Activated CD4-positive, CD25-positive, alpha-beta regulatory T cell treated with anti-CD3 and anti-CD28 coated beads, Interleukin-2, amount 50 U/mL, for 16 hours (primary cell): ENCODE data around the gene CXADR.
"Not testable (repeated sequence)": the region's sequence is repeated elsewhere in the genome, so short reads cannot be mapped to it uniquely, and the experiment has no call there.

Source experiments
- DNase-seq: peaks from one replicate; pipeline ENCODE4 v3.0.0-alpha.2; 2020; ENCODE audit warnings: low read depth, low spot score

Gene CXADR

GRCh38 chr21:17501107-17502006 lies 11.5 kb upstream of the CXADR start:
- DNase-seq: no peak

- not testable (repeated sequence) for DNase-seq
Measured at GRCh38 chr21:17502985-17503384, 9.9 kb upstream of the CXADR start.

GRCh38 chr21:17506951-17507350 lies 5.9 kb upstream of the CXADR start:
- no peak for DNase-seq

- DNase-seq: no peak
Measured at GRCh38 chr21:17507591-17507990, 5.3 kb upstream of the CXADR start.

GRCh38 chr21:17513214-17514123 lies 626 bp downstream of the CXADR start:
- no peak for DNase-seq

- DNase-seq: no peak
Measured at GRCh38 chr21:17514124-17514845, 1.4 kb downstream of the CXADR start.

GRCh38 chr21:17517008-17517407 lies 4.2 kb downstream of the CXADR start:
- DNase-seq: not testable (repeated sequence)

- DNase-seq: no peak
Measured at GRCh38 chr21:17519208-17519738, 6.4 kb downstream of the CXADR start.

GRCh38 chr21:17519965-17520609 lies 7.2 kb downstream of the CXADR start:
- DNase-seq: no peak

- no peak for DNase-seq
Measured at GRCh38 chr21:17523007-17523451, 10.2 kb downstream of the CXADR start.

- DNase-seq: not testable (repeated sequence)
Measured at GRCh38 chr21:17523979-17524494, 11.2 kb downstream of the CXADR start.

GRCh38 chr21:17524635-17525034 lies 11.8 kb downstream of the CXADR start:
- no peak for DNase-seq

GRCh38 chr21:17526776-17527175 lies 13.9 kb downstream of the CXADR start:
- DNase-seq: no peak

- no peak for DNase-seq
Measured at GRCh38 chr21:17527240-17527639, 14.4 kb downstream of the CXADR start.

- no peak for DNase-seq
Measured at GRCh38 chr21:17527711-17528110, 14.9 kb downstream of the CXADR start.

- no peak for DNase-seq
Measured at GRCh38 chr21:17529648-17530047, 16.8 kb downstream of the CXADR start.

GRCh38 chr21:17532292-17532691 lies 19.4 kb downstream of the CXADR start:
- no peak for DNase-seq

GRCh38 chr21:17536381-17536780 lies 23.5 kb downstream of the CXADR start:
- DNase-seq: no peak

- DNase-seq: no peak
Measured at GRCh38 chr21:17537299-17537698, 24.5 kb downstream of the CXADR start.

- DNase-seq: no peak
Measured at GRCh38 chr21:17538576-17538975, 25.7 kb downstream of the CXADR start.

- no peak for DNase-seq
Measured at GRCh38 chr21:17539323-17539722, 26.5 kb downstream of the CXADR start.
